GM18520 (cell line): ENCODE results near the gene EVX2.

Experiments used
- ATAC-seq: cut with Tn5 transposase; IDR thresholded peaks from one replicate; pipeline ENCODE4 v1.9.1; 2021; ENCODE audit not compliant: unreplicated experiment

The EVX2 gene

DNA sequence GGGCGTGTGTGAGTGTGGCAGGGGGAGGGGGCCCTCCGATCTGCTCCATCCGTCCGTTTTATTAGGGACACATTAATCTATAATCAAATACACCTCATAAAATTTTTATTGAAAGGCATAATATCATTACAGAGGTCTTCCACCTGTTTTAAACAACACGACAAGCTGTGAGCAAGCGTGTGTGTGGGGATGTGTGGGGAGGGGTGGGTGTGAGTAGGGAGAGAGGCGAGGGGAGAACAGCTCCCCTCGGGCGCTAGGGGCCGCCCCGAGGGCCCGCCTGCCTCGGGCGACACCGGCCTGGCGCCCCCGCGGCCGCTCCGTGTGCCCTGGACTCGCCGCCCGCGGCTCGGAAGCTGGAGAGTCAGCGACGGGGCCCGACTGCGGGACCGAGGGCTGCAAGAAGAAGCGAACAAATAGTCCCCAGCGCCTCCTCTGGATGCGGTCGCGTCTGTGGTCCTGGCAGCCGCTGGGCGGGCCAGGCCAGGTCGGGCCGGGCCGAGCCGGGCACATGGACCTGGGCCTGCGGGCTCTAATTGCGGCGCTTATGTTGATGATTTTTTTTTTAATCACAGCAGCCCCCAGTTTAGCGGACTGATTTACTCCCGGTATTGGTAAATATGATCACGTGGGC, 38.4 kb upstream of the EVX2 start:
- ATAC-seq = no peak

DNA sequence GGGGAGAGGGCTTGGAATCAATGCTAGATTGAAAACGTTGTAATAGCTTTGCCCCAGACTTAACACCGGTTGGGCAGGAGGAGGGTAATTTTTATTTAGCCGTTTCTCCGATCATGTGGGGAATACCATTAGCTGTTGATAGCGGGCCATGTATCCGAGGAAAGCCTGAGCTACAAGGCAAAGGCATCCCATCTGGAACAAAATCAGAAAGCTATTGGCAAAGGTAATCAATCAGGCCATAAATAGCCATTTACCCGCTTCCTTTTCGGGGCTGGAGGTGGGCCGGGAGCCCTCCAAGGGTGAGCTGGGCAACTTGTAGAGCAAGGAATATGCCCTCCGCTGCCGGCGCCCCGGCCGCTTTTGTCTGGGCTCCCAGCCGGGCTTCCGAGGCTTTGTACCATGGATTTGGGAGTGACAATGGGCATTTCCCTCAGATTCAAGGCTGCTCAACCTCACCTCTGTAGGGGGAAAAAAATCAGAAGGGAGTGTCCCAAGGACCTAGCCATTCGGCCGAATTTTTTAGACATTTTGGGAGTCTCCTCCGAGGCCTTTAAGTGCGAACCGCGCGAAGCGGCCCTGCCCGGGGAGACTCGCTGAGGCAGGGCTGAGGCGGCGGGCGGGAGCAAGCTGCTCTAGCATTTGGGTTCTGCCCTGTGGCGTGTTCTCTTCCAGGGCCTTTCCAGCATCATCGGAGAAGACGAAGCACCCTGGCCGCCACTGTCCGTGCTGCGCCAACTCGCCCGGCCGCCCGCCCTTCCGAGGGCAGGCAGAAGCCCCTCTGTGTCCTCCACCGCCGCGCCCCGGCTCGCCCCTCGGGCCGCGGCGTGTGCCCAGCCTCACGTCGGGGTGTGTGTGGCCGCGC, 37.7 kb upstream of the EVX2 start:
- no peak for ATAC-seq

DNA sequence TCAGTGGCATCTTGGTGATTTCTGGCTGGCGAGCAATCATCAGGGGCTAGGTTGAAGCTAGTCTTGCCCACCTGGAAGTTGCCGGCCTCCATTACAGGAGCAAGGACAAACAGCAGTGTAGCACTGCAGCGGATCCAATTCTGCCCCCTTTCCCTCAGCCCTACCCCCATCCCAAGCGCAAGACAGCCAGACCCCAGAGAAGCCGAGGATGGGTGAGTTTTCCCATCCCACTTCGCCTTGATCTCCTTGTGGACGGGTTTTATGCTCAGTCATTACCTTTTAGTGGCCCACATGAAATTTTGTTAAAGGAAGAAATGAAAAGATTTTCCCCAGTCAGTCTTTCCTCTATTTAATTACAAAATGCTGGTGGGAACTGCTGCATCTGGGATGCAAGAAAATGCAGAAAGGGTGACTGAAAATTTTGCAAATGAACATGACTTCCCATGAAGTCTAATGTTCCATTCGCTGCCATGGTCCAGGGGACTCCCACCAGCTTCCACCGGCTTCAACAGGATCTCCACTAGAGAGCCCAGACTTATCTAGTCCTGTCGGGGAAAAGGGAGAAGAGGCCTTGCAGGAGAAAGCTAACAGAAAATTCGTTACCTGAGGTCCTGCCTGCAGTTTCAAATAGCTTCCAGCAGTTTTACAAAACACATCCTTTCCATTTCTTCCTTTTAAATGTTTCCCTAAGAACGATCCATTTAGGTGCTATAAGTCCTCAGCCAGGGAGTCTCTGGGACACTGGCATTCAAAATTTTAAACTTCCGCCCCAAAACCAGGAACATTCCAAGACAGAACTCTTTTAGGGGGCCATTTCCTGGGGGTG, 36.8 kb upstream of the EVX2 start:
- ATAC-seq = no peak

DNA sequence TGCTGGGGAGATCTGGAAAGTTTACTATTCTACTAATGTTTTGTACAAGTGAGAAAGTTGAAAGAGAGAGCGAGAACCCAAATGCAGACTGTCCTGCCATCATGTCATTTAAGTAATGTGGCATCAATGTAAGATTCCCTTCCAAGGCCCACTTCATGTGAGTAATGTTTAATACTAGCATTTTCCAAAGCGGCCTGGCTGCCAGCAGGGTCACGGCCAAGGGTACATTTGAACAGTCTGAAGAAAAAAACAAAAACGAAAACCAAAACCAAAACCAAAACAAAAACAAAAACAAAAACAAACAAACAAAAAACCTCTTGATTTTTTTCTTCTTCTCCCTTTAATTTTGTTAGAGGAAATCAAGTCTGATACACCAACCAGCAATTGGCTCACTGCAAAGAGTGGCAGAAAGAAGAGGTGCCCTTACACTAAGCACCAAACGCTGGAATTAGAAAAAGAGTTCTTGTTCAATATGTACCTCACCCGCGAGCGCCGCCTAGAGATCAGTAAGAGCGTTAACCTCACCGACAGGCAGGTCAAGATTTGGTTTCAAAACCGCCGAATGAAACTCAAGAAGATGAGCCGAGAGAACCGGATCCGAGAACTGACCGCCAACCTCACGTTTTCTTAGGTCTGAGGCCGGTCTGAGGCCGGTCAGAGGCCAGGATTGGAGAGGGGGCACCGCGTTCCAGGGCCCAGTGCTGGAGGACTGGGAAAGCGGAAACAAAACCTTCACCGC, 35.0 kb upstream of the EVX2 start:
- no peak for ATAC-seq

DNA sequence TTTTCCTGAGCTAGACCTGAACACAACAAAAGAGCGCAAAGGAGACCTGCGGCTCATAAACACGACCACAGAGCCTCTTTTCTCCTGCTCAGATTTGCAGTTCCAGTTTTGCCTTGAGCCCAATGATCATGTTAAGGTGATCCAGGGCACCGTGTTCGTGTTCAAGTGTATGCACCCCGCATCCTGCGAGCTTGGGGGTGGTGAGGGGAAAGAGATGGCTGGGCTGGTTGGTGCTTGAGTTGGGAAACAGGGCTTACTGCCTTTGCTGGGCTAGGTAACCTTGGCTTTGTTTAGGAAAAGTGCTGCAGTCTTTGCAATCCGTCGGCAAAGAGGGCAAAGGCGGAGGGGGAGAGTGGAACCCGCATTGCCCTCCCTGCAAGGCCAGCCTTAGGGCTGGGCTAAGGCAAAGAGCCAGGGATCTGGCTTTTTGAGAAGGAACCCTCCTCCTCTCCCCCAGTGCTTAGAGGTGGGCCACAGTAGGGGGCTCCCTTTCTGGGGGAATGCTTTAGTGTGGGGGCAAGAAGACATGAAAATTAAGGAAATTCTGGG, 34.1 kb upstream of the EVX2 start:
- no peak for ATAC-seq

DNA sequence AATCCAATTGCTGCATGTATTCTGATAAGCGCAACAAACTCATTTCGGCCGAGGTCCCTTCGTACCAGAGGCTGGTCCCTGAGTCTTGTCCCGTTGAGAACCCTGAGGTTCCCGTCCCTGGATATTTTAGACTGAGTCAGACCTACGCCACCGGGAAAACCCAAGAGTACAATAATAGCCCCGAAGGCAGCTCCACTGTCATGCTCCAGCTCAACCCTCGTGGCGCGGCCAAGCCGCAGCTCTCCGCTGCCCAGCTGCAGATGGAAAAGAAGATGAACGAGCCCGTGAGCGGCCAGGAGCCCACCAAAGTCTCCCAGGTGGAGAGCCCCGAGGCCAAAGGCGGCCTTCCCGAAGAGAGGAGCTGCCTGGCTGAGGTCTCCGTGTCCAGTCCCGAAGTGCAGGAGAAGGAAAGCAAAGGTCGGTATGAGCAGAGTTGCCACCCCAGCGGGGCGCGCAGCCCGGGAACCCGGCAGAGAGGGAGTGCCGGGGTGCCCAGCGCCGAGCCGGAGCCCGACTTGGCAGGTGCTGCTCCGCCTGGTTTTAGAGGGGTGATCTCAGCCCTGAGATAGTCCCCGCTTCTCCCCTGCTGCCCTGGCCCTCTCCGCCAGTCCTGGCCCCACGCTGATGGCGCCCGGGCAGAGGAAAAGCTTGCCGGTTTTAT, 33.5 kb upstream of the EVX2 start:
- no peak for ATAC-seq

DNA sequence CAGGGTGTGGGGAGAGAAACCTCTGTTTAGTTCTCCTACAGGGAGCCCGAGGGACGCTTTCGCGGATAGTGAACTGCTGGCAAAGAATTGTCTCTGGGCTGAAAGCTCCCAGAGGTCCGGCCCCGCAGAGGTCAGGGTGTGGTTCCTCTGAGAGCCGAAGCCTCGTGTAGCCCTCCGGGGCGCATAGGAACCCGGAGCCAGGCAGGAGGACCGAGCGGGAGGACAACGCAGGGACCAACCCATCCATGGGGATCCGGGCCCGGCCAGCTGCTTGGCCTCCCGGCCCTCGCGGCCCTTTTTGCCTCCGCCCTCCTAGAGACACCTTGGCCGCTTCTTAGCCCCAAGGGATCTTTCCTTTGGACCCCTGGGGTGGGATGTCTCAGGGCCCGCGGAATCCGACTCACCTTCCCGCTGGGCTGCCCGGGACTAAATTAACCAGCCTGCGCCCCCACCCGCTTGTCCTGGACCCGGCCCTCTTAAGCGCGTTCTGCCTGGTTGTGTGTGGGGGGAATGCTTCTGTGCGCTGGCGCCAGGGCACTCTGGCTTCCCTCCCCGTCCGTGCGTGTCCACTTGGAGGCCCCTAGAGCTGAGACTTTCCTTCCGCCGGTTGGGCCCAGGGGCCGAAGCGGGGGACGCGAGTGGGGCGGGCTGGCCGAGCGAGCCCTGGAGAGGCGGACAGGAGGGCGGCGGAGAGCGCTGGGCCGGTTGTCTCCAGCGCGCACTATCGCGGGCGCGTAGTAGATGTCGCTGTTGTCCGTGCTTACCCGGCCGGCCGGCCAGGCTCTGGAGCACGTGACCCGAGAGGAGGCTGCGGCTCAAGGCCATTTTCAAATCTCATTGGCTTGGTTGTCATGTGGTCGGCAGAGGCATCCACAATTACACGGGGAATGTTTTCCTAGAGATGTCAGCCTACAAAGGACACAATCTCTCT, 32.4 kb upstream of the EVX2 start, which contains the start of gene HOXD10:
TSS of gene HOXD10 (plus strand) at position 896 of the 931 bp plus-strand sequence. CDS start 56 bp downstream, outside the sequence.
- ATAC-seq = no peak

DNA sequence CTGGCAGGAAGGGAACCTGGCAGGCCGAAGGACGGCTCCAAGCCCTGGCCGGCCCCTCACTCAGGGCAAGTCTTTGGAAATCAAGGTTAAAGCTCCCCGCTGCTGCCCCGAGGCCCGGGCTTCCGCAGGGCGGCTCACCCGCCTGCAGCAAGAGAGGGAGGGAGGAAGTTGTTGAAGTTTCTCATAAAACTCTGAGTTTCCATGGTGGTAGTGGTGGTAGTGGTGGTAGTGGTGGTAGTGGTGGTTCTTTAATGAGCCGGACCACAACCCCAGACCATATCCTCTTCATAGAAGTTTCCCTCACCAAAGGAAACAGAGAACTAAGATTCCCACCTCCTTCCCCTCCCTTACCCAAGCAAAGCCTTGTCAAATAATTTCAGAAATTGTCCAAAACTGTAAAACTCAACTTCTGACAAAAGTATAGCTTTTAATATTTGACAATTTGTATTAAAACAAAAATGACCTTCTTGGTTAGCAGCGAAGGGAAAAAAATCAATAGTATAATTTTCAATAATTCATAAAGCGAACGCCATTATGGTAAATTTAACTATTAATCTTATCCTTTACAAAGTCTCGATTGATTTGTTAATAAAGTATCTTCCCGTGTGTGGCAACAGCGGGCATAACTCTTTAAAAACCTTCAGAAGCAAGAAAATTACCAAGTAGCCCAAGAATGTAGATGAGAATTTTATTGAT, 31.3 kb upstream of the EVX2 start:
- ATAC-seq = no peak

DNA sequence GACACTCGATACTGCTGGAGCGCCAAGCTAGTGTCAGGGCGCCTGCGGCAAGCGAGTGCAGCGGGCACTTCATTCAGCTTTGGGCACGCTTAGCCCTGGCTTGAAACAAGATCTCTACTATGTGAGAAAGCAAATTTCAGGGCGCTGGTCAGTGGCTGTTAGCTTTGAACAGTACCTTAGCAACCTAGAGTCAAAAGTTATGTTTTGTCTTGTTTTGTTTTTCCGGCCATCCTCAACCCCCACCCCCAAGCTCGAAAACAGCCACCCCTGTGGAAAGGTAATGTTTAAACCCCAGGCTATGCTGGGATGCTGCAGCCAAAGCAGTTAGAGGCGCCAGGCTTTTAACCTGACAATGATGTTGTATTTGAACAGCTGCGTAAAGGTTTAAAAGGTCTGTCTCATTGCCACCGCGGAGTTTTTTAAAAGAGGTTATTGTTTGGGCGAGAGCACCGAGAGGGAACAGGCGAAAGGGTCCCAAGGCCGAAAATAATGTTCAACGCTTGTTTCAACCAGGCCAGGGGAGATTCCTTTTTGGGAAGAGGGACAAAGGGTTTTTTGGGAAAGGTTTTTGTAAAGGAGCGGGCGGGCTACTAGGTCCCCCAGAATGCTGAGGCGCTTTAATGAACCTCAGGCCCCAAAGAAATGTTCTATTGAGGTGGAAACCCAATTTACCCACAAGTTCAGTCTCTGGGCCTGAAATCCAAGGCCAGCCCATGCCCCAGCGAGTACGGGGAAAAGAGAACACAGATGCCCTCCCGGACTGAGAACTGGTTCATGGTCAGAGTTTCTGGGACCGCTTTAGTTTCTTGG, 30.6 kb upstream of the EVX2 start:
- no peak for ATAC-seq

DNA sequence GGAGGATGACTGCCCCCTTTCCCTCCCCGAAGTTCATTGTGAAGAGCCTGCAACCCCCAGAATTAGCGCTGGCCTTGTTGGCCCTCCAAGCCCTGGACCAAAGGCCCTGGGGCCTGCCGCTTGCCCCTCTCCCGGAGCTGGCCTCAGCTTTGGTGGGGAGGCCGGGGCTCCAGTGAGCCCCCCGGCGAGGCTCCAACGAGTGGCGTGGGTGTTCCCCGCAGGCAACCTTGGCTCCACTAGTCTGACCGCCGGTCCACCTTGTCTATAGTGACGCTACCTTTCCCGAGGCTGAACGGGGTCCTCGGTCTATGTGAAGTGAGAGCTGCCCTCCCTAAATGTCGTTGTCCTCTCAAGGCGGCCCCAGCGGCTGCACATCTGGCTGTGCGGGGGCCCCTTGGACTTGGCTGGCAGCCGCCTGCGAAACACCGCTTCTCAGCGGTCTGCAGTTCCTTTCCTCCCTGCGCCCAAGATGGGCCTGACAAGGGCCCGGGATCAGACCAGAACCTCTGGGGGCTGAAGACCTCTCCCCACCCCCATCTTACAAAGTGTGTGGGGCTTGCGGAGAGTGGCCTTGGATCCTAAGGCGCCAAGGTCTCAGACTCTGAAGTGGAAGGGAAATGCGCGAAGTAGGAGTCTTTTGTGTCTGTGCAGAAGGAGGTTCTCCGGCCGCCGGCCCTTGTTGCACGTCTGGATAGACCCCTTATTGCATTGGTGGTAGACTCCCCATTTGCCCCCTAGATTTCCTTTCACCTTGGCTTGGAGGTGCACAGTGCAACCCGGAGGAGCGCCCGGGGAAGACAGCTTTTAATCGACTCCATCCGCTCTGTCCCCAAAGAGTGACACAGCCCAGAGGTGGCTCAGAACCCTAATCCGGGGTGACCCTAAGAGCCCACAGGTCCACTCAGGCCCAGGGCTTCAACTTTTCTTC, 28.9 kb upstream of the EVX2 start:
- no peak for ATAC-seq

DNA sequence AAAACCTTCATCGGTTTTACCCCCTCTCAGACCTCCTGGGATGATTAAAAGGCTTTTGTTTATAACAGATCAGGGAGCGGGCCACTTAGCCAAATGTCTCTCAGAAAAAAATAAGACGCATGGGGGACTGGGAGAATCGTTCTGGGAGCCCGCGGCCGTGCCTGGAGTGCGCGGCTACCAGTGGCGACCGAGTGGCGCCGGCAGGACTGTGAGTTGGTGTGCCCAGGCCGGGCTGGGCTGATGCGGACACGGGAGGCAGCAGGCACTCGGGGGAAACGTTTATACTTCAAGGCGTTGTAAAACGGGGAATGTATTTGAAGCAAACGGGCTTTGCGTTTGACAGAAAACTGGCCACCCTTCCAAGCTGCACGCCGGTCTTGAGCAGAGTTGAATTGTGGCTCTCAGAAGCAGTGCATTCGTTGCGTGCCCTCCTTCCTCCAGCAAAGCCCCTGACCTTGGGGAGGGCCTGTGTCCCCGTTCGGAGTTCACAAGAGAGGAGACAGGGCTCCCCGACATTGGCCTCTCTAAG, 28.1 kb upstream of the EVX2 start:
- no peak for ATAC-seq

DNA sequence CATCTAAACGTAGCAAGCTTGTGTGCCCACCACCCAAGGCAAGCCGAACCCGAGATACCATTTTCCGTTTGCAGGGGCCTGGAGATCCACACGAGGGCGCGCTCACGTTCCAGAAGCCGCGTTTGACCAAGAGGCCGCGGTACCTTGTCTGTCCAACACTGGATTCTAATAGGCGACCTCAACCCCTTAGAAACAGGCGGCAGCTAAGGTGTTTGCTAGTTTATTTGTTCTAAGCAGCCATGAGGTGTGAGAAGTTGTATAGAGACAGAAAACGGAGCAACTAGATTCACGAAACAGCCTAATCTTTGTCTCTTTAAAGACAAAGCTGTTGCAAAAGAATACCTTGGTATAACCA, 27.5 kb upstream of the EVX2 start:
- no peak for ATAC-seq

DNA sequence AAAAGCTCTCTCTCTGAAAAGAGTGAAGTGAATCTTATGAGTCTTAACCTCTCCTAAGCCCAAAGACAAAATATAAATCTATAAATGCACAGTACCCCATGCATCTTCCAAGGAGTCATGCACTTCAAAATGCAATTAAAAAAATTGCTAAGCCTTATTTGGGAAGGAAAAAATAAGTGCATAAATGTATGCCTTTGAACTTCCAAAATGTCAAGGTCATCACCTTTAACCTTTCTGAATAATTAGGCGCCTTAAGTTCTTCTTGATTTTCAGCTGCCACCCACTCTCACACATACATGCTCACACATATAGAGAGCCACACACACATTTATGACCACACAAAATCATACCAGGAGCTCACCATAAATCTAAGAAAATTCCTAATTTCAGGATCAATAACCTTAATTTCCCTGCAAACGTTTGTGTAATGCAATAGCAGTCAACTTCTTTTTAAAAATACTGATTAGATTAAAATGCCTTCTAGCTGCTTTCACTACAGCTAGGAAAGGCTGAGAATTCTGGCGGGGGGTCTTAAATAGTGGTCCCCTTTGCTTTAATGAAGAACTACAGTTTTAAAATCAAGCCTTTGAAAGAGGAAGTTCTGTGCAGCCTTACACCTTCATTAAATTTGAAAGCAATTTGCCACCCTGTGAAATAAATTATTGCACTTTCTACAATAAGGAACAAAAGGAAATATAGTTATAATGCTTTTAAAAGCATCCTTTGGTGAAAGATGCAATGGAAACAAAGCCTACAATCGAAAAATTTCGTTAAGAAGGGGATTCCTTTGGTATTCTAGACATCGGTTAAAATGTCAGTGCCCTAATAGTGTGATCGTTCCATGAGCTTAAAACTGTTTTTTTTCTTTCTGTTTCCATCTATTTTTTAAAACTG, 26.9 kb upstream of the EVX2 start:
- ATAC-seq = no peak

DNA sequence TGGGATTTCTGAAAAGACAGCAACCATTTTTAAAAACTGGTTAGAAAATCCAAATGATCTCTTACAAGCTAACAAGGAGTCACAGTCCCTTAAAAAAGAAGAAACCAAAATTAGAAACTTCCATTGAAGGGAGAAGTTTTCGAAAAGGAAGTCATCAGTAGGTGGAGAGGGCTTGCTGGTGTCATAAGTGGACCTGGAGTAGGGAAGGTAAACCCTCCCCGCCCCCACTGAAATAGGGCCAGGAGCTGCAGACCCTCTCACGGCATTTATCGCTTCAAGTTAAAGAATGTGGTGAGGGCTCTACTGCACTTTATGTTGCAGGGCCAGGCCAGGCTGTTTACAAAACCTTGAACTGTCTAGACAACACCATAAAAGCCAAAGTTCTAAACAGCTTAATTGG, 26.2 kb upstream of the EVX2 start:
- ATAC-seq = no peak

DNA sequence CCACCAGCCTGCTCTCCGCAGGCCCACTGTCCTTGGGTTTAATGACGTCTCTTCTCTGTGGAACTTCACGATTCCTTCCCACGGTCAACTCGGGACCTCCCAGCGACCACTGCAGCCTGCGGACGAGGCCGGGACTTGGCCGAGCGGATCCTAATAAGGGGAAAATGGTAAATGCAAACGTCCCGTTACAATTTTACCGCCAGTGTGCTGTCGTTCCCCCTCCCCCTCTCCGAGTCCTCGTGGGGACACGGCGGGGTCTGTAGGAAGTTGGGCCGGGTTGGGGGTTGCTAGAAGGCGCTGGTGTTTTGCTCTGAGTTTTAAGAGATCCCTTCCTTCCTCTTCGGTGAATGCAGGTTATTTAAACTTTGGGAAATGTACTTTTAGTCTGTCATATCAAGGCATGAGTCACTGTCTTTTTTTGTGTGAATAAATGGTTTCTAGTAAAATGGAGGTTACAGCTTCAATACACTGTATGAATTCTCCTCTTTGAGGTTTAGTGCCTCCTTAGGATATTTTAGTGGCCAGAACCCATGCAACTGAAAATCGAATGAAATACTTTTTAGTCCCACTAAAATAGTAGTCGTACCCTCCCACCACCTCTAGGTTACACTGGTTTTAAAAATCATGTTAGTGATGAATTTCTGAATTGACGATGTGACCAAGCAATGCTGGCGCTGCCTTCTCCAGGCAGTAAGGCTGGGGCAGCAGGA, 25.6 kb upstream of the EVX2 start:
- ATAC-seq = no peak
